ENCODE measurements around the gene UBE3A.

- TF ChIP-seq CTCF (IDR thresholded peaks at IDR 0.05) (no peak), POLR2A (IDR thresholded peaks at IDR 0.05) (no peak)
These were observed 3.2 kb downstream of the UBE3A start for GRCh38 chr15:25435474-25436243.
